Hematopoietic multipotent progenitor cell treated with erythropoietin and hydrocortisone succinate and interleukin-3 and kit ligand, for 15 days (in vitro differentiated cells): ENCODE measurements around the gene GPR157.
"Not testable (repeated sequence)": the region's sequence is repeated elsewhere in the genome, so short reads cannot be mapped to it uniquely, and the experiment has no call there.

ENCODE experiments used
- DNase-seq: peaks from one replicate; pipeline ENCODE4 v3.0.0-alpha.2; 2015; ENCODE audit warnings: low spot score

GPR157 gene

GRCh38 chr1:9128520-9129265, at the start of gene GPR157:
Gene GPR157, minus strand, starts transcription at chr1:9129102. Its CDS starts 75 bp downstream, at chr1:9129027.
- peak; percentile 79 for DNase-seq

- DNase-seq: no peak
Observed at GRCh38 chr1:9174762-9175161, 45.9 kb upstream of the GPR157 start.

- DNase-seq: no peak
Observed at GRCh38 chr1:9174243-9174642, 45.3 kb upstream of the GPR157 start.

GRCh38 chr1:9169601-9170137, 40.8 kb upstream of the GPR157 start:
- no peak for DNase-seq

GRCh38 chr1:9167638-9168037, 38.7 kb upstream of the GPR157 start:
- DNase-seq: no peak

- DNase-seq: no peak
Observed at GRCh38 chr1:9166289-9167235, 37.7 kb upstream of the GPR157 start.

GRCh38 chr1:9165396-9165795, 36.5 kb upstream of the GPR157 start:
- DNase-seq: no peak

- no peak for DNase-seq
Observed at GRCh38 chr1:9164919-9165318, 36.0 kb upstream of the GPR157 start.

GRCh38 chr1:9164532-9164900, 35.6 kb upstream of the GPR157 start:
- DNase-seq: no peak

- DNase-seq: no peak
Observed at GRCh38 chr1:9161963-9162362, 33.1 kb upstream of the GPR157 start.

- no peak for DNase-seq
Observed at GRCh38 chr1:9161342-9161741, 32.4 kb upstream of the GPR157 start.

GRCh38 chr1:9160079-9160717, 31.3 kb upstream of the GPR157 start:
- DNase-seq: no peak

- DNase-seq: no peak
Observed at GRCh38 chr1:9155879-9156278, 27.0 kb upstream of the GPR157 start.

- DNase-seq: not testable (repeated sequence)
Observed at GRCh38 chr1:9155405-9155804, 26.5 kb upstream of the GPR157 start.

GRCh38 chr1:9153152-9153551, 24.2 kb upstream of the GPR157 start:
- DNase-seq: no peak

GRCh38 chr1:9152535-9152934, 23.6 kb upstream of the GPR157 start:
- DNase-seq: no peak

GRCh38 chr1:9151328-9151860, 22.5 kb upstream of the GPR157 start:
- DNase-seq: no peak

- no peak for DNase-seq
Observed at GRCh38 chr1:9150582-9151327, 21.9 kb upstream of the GPR157 start.

GRCh38 chr1:9149837-9150581, 21.1 kb upstream of the GPR157 start:
- no peak for DNase-seq

GRCh38 chr1:9149151-9149550, 20.2 kb upstream of the GPR157 start:
- no peak for DNase-seq

- no peak for DNase-seq
Observed at GRCh38 chr1:9146156-9146555, 17.3 kb upstream of the GPR157 start.
